Activated CD8-positive, alpha-beta memory T cell treated with anti-CD3 and anti-CD28 coated beads, Interleukin-2, amount 50 U/mL, for 48 hours (primary cell): Measurements from ENCODE around the gene OR51A7.

Experiments used
- DNase-seq: peaks from one replicate; pipeline ENCODE4 v3.0.0-alpha.2; 2020

The OR51A7 gene

GRCh38 chr11:4957396-4957795 lies 53.8 kb downstream of the OR51A7 start:
- no peak for DNase-seq
